Activated T-cell treated with anti-CD3 and anti-CD28 coated beads for 24 hours (primary cell): ENCODE results near the gene OSBPL6.
"Not testable (repeated sequence)": the region's sequence is repeated elsewhere in the genome, so short reads cannot be mapped to it uniquely, and the experiment has no call there.

Experiments
- DNase-seq: peaks from one replicate; pipeline ENCODE4 v3.0.0-alpha.2; 2020; ENCODE audit warnings: low read depth

The OSBPL6 gene

GRCh38 chr2:178198441-178198840 lies 4.1 kb downstream of the OSBPL6 start:
- not testable (repeated sequence) for DNase-seq

GRCh38 chr2:178199334-178199733 lies 5.0 kb downstream of the OSBPL6 start:
- no peak for DNase-seq

- DNase-seq, result no peak
Measured at GRCh38 chr2:178200331-178200730, 6.0 kb downstream of the OSBPL6 start.

GRCh38 chr2:178202927-178203326 lies 8.6 kb downstream of the OSBPL6 start:
- DNase-seq, result no peak

- DNase-seq, result no peak
Measured at GRCh38 chr2:178204977-178205376, 10.7 kb downstream of the OSBPL6 start.

- DNase-seq, result no peak
Measured at GRCh38 chr2:178205853-178206521, 11.7 kb downstream of the OSBPL6 start.

- no peak for DNase-seq
Measured at GRCh38 chr2:178208336-178208735, 14.0 kb downstream of the OSBPL6 start.

- no peak for DNase-seq
Measured at GRCh38 chr2:178208817-178209216, 14.5 kb downstream of the OSBPL6 start.

- no peak for DNase-seq
Measured at GRCh38 chr2:178211460-178211859, 17.1 kb downstream of the OSBPL6 start.

GRCh38 chr2:178211943-178212342 lies 17.6 kb downstream of the OSBPL6 start:
- no peak for DNase-seq

GRCh38 chr2:178213991-178214390 lies 19.7 kb downstream of the OSBPL6 start:
- no peak for DNase-seq

GRCh38 chr2:178219247-178219646 lies 24.9 kb downstream of the OSBPL6 start:
- DNase-seq, result no peak

GRCh38 chr2:178220814-178221213 lies 26.5 kb downstream of the OSBPL6 start:
- no peak for DNase-seq

- DNase-seq, result no peak
Measured at GRCh38 chr2:178221556-178221955, 27.2 kb downstream of the OSBPL6 start.

- no peak for DNase-seq
Measured at GRCh38 chr2:178223806-178224205, 29.5 kb downstream of the OSBPL6 start.

GRCh38 chr2:178225006-178225805 lies 30.9 kb downstream of the OSBPL6 start:
- no peak for DNase-seq

GRCh38 chr2:178227187-178227586 lies 32.9 kb downstream of the OSBPL6 start:
- DNase-seq, result no peak

GRCh38 chr2:178229927-178230326 lies 35.6 kb downstream of the OSBPL6 start:
- no peak for DNase-seq

GRCh38 chr2:178230396-178230795 lies 36.1 kb downstream of the OSBPL6 start:
- DNase-seq, result no peak

- no peak for DNase-seq
Measured at GRCh38 chr2:178233428-178233827, 39.1 kb downstream of the OSBPL6 start.

GRCh38 chr2:178234648-178235047 lies 40.3 kb downstream of the OSBPL6 start:
- DNase-seq, result no peak

GRCh38 chr2:178237488-178238153 lies 43.3 kb downstream of the OSBPL6 start:
- DNase-seq, result no peak

GRCh38 chr2:178238154-178238521 lies 43.8 kb downstream of the OSBPL6 start:
- DNase-seq, result no peak
